ENCODE results near the gene CPEB4. TPM values are rescaled to one million over a fixed set of nuclear protein-coding genes. Genes with fewer than 3 reads are reported as not detected.

CPEB4 gene
- total and polyA plus RNA-seq, 9 of the 15 experiments (the other 6 are each of a cell fraction or from before 2014, with no cell fraction given): 7.4 to 21.3 (median 12.4) TPM

GRCh38 chr5:173866858-173867679, 21.1 kb upstream of the CPEB4 start:
- BruUV-seq (replicated peaks): no TSS peak
- Histone ChIP-seq H2AFZ (ENCODE audit: low read depth, low read length) (peak overlapping the region; percentile 80), H3K27ac (ENCODE audit: extremely low read depth, low read depth, low read length) (peak overlapping the region; percentile 82), H3K4me1 (replicated peaks in 1 of 2; ENCODE audit: control insufficient read depth in 2 of 2, insufficient read depth in 2 of 2, low read length in 2 of 2) (peaks cover 25 to 59% of the 10 kb centered on the region in 2 experiments), H3K9ac (ENCODE audit: insufficient read depth in 1 of 2, low read depth in 2 of 2, low read length in 2 of 2) (peak overlapping the region; percentile 75 to 81), H3K79me2 (ENCODE audit: control insufficient read depth, insufficient read depth, low read length) (no peaks in the 10 kb centered on the region), H3K4me2 (ENCODE audit: insufficient read depth, low read length) (peak overlapping the region; percentile 83), H3K9me3 (replicated peaks; ENCODE audit: control insufficient read depth, insufficient read depth, low read depth, low read length) (0 out of 2 replicates have a peak, but pooled peaks cover 2% of the 10 kb centered on the region), H3K36me3 (ENCODE audit: control insufficient read depth, insufficient read depth, low read length) (no peaks in the 10 kb centered on the region), H3K9me1 (ENCODE audit: control insufficient read depth, insufficient read depth, low read length) (no peaks in the 10 kb centered on the region), H3K4me3 (peak overlapping the region; percentile 35), H4K20me1 (replicated peaks; ENCODE audit: control insufficient read depth, insufficient read depth, low read length) (no peaks in the 10 kb centered on the region), H3K27me3 (ENCODE audit: control insufficient read depth in 2 of 2, insufficient read depth in 2 of 2, low read length in 2 of 2) (no peaks in the 10 kb centered on the region)
- POLR2A ChIA-PET: interaction anchor here (0.6 to 2.3 kb wide), 15 partner anchors 9 to 447 kb away, joined by 3 to 11 read pairs (median 5); partner anchors contain the start of gene CPEB4
- ATAC-seq (peak; percentile 89), DNase-seq (ENCODE audit: extremely low read depth in 1 of 4, low spot score in 3 of 4) (peak; percentile 93 to 97 (median 96)), FAIRE-seq (peak; percentile 93)
- in situ Hi-C loops (cut with MboI): no loop called here
- WGBS (ENCODE audit: insufficient coverage, low coverage, missing lambda C conversion rate): 24% methylated on average over 17 of the region's 17 CpGs
- CTCF ChIA-PET (ENCODE audit: low intra/inter-chr PET ratio): no interaction called here
- intact Hi-C loops (cut with micrococcal nuclease): loop anchor here (2.0 kb wide), 1 partner anchor 18 kb away; no protein-coding TSS in a partner anchor
- TF ChIP-seq CUX1 (CRISPR knock-in tag; IDR thresholded peaks at IDR 0.05): no peak
- TF ChIP-seq ZNF609 (CRISPR knock-in tag; IDR thresholded peaks at IDR 0.05; ENCODE audit: borderline replicate concordance): no peak
- no peak for TF ChIP-seq THAP12 (CRISPR knock-in tag; IDR thresholded peaks at IDR 0.05)
- TF ChIP-seq MEF2D (tag; conservative IDR thresholded peaks at IDR 0.05; ENCODE audit: low read depth): 0 out of 2 replicates have a peak, but pooled peaks have one; percentile 41
- TF ChIP-seq NR3C1 (CRISPR knock-in tag; IDR thresholded peaks at IDR 0.05): no peak
- TF ChIP-seq ZNF717 (CRISPR knock-in tag; IDR thresholded peaks at IDR 0.05): no peak
- TF ChIP-seq ETV5 (CRISPR knock-in tag; IDR thresholded peaks at IDR 0.05; ENCODE audit: low read depth): no peak; the same call in 1 of the 2 replicates
